ENCODE data around the gene INAFM1.

- TF ChIP-seq CTCF (IDR thresholded peaks at IDR 0.05): no peak
- no peak for TF ChIP-seq EP300 (IDR thresholded peaks at IDR 0.05)
- no peak for TF ChIP-seq POLR2AphosphoS5 (IDR thresholded peaks at IDR 0.05)
- TF ChIP-seq POLR2A (IDR thresholded peaks at IDR 0.05): no peak
Measured at GRCh38 chr19:47283405-47284059, 8.8 kb downstream of the INAFM1 start.
